ENCODE results near the gene TKT. TPM values are rescaled to one million over a fixed set of nuclear protein-coding genes. Genes with fewer than 3 reads are reported as not detected.

TKT gene
- total and polyA plus RNA-seq, 4 donors = 351 to 498 (median 456) TPM

- Histone ChIP-seq H3K27me3 (ENCODE audit: control insufficient read depth in 3 of 3, insufficient read depth in 3 of 3, low read length in 2 of 3) (no peaks in the 10 kb centered on the region), H3K4me1 (ENCODE audit: control insufficient read depth in 5 of 5, insufficient read depth in 5 of 5, low read length in 5 of 5) (peaks cover 0 to 16% (median 10%) of the 10 kb centered on the region in 5 donors), H3K9ac (ENCODE audit: insufficient read depth in 1 of 2, low read length in 2 of 2) (no peak overlapping the region), H3K9me3 (ENCODE audit: control insufficient read depth in 4 of 4, insufficient read depth in 3 of 4, low read length in 3 of 4) (no peaks in the 10 kb centered on the region), H3K27ac (ENCODE audit: low read depth in 1 of 2, low read length in 1 of 2) (no peak overlapping the region), H3K4me3 (no peak overlapping the region), H3K36me3 (ENCODE audit: control insufficient read depth in 4 of 4, insufficient read depth in 4 of 4, low read length in 4 of 4) (peaks cover 17 to 66% (median 42%) of the 10 kb centered on the region in 4 donors)
- no peak for TF ChIP-seq CTCF (IDR thresholded peaks at IDR 0.05; ENCODE audit: control extremely low read depth, extremely low read depth)
- peak in 1 of 3 donors; percentile 9 for DNase-seq
- ATAC-seq (ENCODE audit: insufficient read depth, low FRiP score) = no peak
- WGBS, 2 donors = 78 to 81% methylated on average over 15 of the region's 15 CpGs
These were observed 21.5 kb downstream of the TKT start for GRCh38 chr3:53234130-53234840.

- DNase-seq (peak in 1 of 3 donors; percentile 5), ATAC-seq (ENCODE audit: insufficient read depth, low FRiP score) (no peak)
- Histone ChIP-seq H3K4me1 (ENCODE audit: control insufficient read depth in 5 of 5, insufficient read depth in 5 of 5, low read length in 5 of 5) (peaks cover 0 to 10% (median 5%) of the 10 kb centered on the region in 5 donors), H3K27ac (ENCODE audit: low read depth in 1 of 2, low read length in 1 of 2) (peak overlapping the region in 1 of 2 donors; percentile 16), H3K27me3 (ENCODE audit: control insufficient read depth in 3 of 3, insufficient read depth in 3 of 3, low read length in 2 of 3) (no peaks in the 10 kb centered on the region), H3K4me3 (no peak overlapping the region), H3K9me3 (ENCODE audit: control insufficient read depth in 4 of 4, insufficient read depth in 3 of 4, low read length in 3 of 4) (no peaks in the 10 kb centered on the region), H3K9ac (ENCODE audit: insufficient read depth in 1 of 2, low read length in 2 of 2) (no peak overlapping the region), H3K36me3 (ENCODE audit: control insufficient read depth in 4 of 4, insufficient read depth in 4 of 4, low read length in 4 of 4) (peaks cover 21 to 74% (median 46%) of the 10 kb centered on the region in 4 donors)
- WGBS, 2 donors = 82 to 84% methylated on average over 17 to 18 of the region's 18 CpGs
- TF ChIP-seq CTCF (IDR thresholded peaks at IDR 0.05; ENCODE audit: control extremely low read depth, extremely low read depth) = no peak
These were observed 23.0 kb downstream of the TKT start for GRCh38 chr3:53232641-53233377.

GRCh38 chr3:53231532-53232511 is 24.0 kb downstream of the TKT start:
- TF ChIP-seq CTCF (IDR thresholded peaks at IDR 0.05; ENCODE audit: control extremely low read depth, extremely low read depth) = no peak
- Histone ChIP-seq H3K9ac (ENCODE audit: insufficient read depth in 1 of 2, low read length in 2 of 2) (no peak overlapping the region), H3K9me3 (ENCODE audit: control insufficient read depth in 4 of 4, insufficient read depth in 3 of 4, low read length in 3 of 4) (no peaks in the 10 kb centered on the region), H3K4me3 (no peak overlapping the region), H3K4me1 (ENCODE audit: control insufficient read depth in 5 of 5, insufficient read depth in 5 of 5, low read length in 5 of 5) (peaks cover 0 to 10% (median 3%) of the 10 kb centered on the region in 5 donors), H3K27me3 (ENCODE audit: control insufficient read depth in 3 of 3, insufficient read depth in 3 of 3, low read length in 2 of 3) (no peaks in the 10 kb centered on the region), H3K36me3 (ENCODE audit: control insufficient read depth in 4 of 4, insufficient read depth in 4 of 4, low read length in 4 of 4) (peaks cover 30 to 82% (median 51%) of the 10 kb centered on the region in 4 donors), H3K27ac (ENCODE audit: low read depth in 1 of 2, low read length in 1 of 2) (no peak overlapping the region)
- 90 to 92% methylated on average over 13 of the region's 13 CpGs for WGBS, 2 donors
- ATAC-seq (ENCODE audit: insufficient read depth, low FRiP score) (no peak), DNase-seq (peak in 1 of 3 donors; percentile 11)

Data from lung (tissue), 12 donors.